Skeletal muscle tissue (tissue), 4 donors: Measurements from ENCODE around the gene HAUS3. TPM values are rescaled to one million over a fixed set of nuclear protein-coding genes. Genes with fewer than 3 reads are reported as not detected.
"Not testable (repeated sequence)": the region's sequence is repeated elsewhere in the genome, so short reads cannot be mapped to it uniquely, and the experiment has no call there.

ENCODE experiments used
- H3K27ac ChIP-seq: one replicate; pipeline ENCODE4 v1.7.0; 2013; ENCODE audit warnings: mild to moderate bottlenecking, low read depth, low read length, inconsistent platforms
- H3K27me3 ChIP-seq, 3 donors: one replicate each; pipeline ENCODE4 v1.7.0; 2013; ENCODE audit warnings: low read length in 3 of 3; ENCODE audit not compliant: control insufficient read depth in 3 of 3, insufficient read depth in 3 of 3
- H3K36me3 ChIP-seq, 3 donors: one replicate each; pipeline ENCODE4 v1.7.0; 2013; ENCODE audit warnings: low read length in 3 of 3; ENCODE audit not compliant: control insufficient read depth in 3 of 3, insufficient read depth in 3 of 3
- H3K4me1 ChIP-seq, 3 donors: one replicate each; pipeline ENCODE4 v1.7.0; 2013; ENCODE audit warnings: low read length in 3 of 3, mild to moderate bottlenecking in 3 of 3; ENCODE audit not compliant: control insufficient read depth in 3 of 3, insufficient read depth in 3 of 3
- H3K4me3 ChIP-seq, 3 donors: one replicate each; pipeline ENCODE4 v1.7.0; 2013; ENCODE audit warnings: low read length in 3 of 3
- H3K9ac ChIP-seq, 3 donors: one replicate each; pipeline ENCODE4 v1.7.0; 2013; ENCODE audit warnings: low read length in 3 of 3, mild to moderate bottlenecking in 3 of 3, moderate library complexity in 2 of 3, low read depth in 1 of 3
- H3K9me3 ChIP-seq, 3 donors: one replicate each; pipeline ENCODE4 v1.7.0; 2013; ENCODE audit warnings: low read length in 3 of 3; ENCODE audit not compliant: control insufficient read depth in 3 of 3
- total RNA-seq: library from RNA; depleted of rRNA; stranded (reverse); fragments of >200 nt; gene quantifications from one replicate; pipeline ENCODE4 v1.2.3, GENCODE V29; 2014
- donor health status: Osteomylitis.

HAUS3 gene
- total RNA-seq, 1 donor from 2014 or later, result 6.8 TPM

DNA sequence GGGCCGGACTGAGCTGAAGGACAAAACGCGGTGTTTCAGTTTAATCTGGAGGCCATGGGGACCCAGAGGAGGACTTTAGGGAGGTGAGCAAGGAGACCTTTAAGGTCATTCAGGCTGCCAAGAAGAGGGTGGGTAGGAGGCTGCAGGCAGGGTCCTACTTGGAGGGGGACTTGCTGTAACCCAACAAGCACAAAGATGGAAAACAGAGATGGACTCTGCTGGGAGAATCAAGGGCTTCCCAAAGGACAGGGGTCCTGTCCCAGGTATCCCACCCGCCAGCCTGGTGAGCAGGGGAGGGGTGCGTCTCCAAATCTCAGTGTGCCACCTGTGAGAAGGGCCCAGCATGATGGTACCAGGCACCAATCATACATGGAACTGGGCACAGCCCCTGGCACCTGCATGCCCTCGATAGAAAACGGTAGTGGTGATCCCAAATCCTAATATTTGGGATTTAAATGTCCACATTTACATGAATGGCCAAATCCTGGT is 3.9 kb upstream of the HAUS3 start:
- H3K4me1 ChIP-seq, result peaks cover 11 to 27% (median 17%) of the 10 kb centered on the region in 3 donors
- peak overlapping the region; percentile 30 for H3K27ac ChIP-seq
- no peaks in the 10 kb centered on the region for H3K27me3 ChIP-seq
- peak overlapping the region in 1 of 3 donors; percentile 16 for H3K9ac ChIP-seq
- H3K36me3 ChIP-seq, result peaks cover 22 to 27% (median 25%) of the 10 kb centered on the region in 3 donors
- no peaks in the 10 kb centered on the region for H3K9me3 ChIP-seq
- H3K4me3 ChIP-seq, result no peak overlapping the region

DNA sequence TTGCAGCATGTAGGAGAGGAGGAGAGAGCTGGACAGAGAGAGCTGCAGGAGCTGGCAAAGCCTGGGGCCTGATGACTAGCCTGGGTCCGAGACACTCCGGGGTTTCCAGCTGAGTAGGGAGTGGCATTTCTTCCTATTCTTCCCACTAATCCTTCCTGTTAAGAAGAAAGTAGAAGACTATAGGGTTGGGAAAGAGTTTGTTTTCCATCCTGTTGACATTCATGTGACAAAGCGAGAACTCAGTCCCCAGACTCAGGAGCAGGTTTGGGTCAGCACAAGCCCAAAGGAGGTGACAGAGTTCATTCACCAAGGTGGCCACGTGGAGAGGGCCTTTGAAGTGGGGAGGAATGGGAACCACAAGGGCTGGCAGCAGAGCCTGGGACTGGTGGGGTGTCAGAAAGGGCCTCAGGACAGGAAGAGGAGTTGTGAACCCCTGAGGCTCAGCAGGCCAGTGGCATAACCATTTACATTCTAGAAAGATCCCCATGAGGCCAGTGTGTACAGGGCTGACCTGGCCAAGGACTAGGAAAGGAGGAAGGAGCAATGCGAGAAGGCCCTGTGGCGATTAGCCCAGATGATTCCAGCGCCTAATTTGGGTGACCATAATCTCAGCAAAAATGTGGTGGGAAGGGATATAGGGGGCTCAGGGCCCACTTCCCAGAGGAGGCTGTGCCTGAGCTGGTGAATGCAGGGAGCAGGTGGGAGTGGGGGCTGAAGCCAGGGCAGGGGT is 3.3 kb upstream of the HAUS3 start:
- peaks cover 16 to 23% (median 19%) of the 10 kb centered on the region in 3 donors for H3K36me3 ChIP-seq
- peaks cover 17 to 29% (median 22%) of the 10 kb centered on the region in 3 donors for H3K4me1 ChIP-seq
- no peaks in the 10 kb centered on the region for H3K9me3 ChIP-seq
- H3K4me3 ChIP-seq, result no peak overlapping the region
- peak overlapping the region in 2 of 3 donors; percentile 16 to 38 for H3K9ac ChIP-seq
- H3K27me3 ChIP-seq, result no peaks in the 10 kb centered on the region
- H3K27ac ChIP-seq, result peak overlapping the region; percentile 30

- no peaks in the 10 kb centered on the region for H3K27me3 ChIP-seq
- peak overlapping the region; percentile 47 for H3K27ac ChIP-seq
- H3K9me3 ChIP-seq, result no peaks in the 10 kb centered on the region
- H3K4me3 ChIP-seq, result no peak overlapping the region
- peaks cover 5 to 14% (median 8%) of the 10 kb centered on the region in 3 donors for H3K36me3 ChIP-seq
- H3K9ac ChIP-seq, result no peak overlapping the region
- H3K4me1 ChIP-seq, result peaks cover 25 to 37% (median 25%) of the 10 kb centered on the region in 3 donors
Observed at GRCh38 chr4:2243681-2244380, 1.9 kb upstream of the HAUS3 start.

- Histone ChIP-seq H3K27me3 (no peaks in the 10 kb centered on the region), H3K4me3 (peak overlapping the region; percentile 87 to 91 (median 91)), H3K4me1 (peaks cover 25 to 38% (median 28%) of the 10 kb centered on the region in 3 donors), H3K27ac (no peak overlapping the region), H3K9me3 (no peaks in the 10 kb centered on the region), H3K9ac (peak overlapping the region; percentile 79 to 93 (median 90)), H3K36me3 (peaks cover 0 to 12% (median 0%) of the 10 kb centered on the region in 3 donors)
Observed at GRCh38 chr4:2241003-2241402, 918 bp downstream of the HAUS3 start.

GRCh38 chr4:2236944-2237666 is 4.8 kb downstream of the HAUS3 start:
- no peak overlapping the region for H3K27ac ChIP-seq
- no peaks in the 10 kb centered on the region for H3K9me3 ChIP-seq
- H3K9ac ChIP-seq, result no peak overlapping the region
- peaks cover 5 to 19% (median 11%) of the 10 kb centered on the region in 3 donors for H3K36me3 ChIP-seq
- peaks cover 13 to 23% (median 18%) of the 10 kb centered on the region in 3 donors for H3K4me1 ChIP-seq
- no peaks in the 10 kb centered on the region for H3K27me3 ChIP-seq
- H3K4me3 ChIP-seq, result no peak overlapping the region

- H3K36me3 ChIP-seq, result peaks cover 5 to 18% (median 10%) of the 10 kb centered on the region in 3 donors
Observed at GRCh38 chr4:2231082-2231481, 10.8 kb downstream of the HAUS3 start.

DNA sequence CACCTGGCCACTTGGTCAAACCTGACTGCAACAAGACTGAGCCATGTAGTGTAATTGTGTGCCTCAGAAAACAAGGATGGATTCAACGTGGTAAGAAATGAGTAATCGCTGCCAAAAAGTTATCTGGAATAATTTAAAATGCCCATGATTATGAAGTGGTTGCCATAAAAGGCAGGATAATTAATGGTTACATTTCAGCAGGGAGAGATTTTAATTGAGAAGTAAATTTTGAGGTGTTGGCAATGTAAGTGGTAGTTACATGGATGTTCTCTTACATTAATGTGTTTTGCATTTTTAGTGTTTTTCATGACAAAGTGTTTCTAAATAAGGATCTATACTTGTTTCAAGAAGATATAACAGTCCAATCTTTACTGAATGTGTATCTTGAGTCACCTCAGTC is 15.7 kb downstream of the HAUS3 start:
- Histone ChIP-seq H3K27ac (no peak overlapping the region), H3K9ac (no peak overlapping the region), H3K9me3 (no peaks in the 10 kb centered on the region), H3K36me3 (peaks cover 0 to 15% (median 10%) of the 10 kb centered on the region in 3 donors), H3K4me1 (peaks cover 0 to 9% (median 6%) of the 10 kb centered on the region in 3 donors), H3K4me3 (no peak overlapping the region), H3K27me3 (no peaks in the 10 kb centered on the region)

More at GRCh38 chr4:2231082-2231481, 10.8 kb downstream of the HAUS3 start:
- Histone ChIP-seq H3K9me3 (no peaks in the 10 kb centered on the region), H3K27me3 (no peaks in the 10 kb centered on the region), H3K27ac (no peak overlapping the region), H3K9ac (no peak overlapping the region), H3K4me3 (no peak overlapping the region), H3K4me1 (no peaks in the 10 kb centered on the region)

- no peak overlapping the region for H3K27ac ChIP-seq
- H3K4me3 ChIP-seq, result no peak overlapping the region
- H3K36me3 ChIP-seq, result peaks cover 0 to 10% (median 9%) of the 10 kb centered on the region in 3 donors
- no peaks in the 10 kb centered on the region for H3K27me3 ChIP-seq
- peaks cover 5 to 16% (median 6%) of the 10 kb centered on the region in 3 donors for H3K4me1 ChIP-seq
- H3K9me3 ChIP-seq, result no peaks in the 10 kb centered on the region
- H3K9ac ChIP-seq, result no peak overlapping the region
Observed at GRCh38 chr4:2222838-2223237, 19.1 kb downstream of the HAUS3 start.

DNA sequence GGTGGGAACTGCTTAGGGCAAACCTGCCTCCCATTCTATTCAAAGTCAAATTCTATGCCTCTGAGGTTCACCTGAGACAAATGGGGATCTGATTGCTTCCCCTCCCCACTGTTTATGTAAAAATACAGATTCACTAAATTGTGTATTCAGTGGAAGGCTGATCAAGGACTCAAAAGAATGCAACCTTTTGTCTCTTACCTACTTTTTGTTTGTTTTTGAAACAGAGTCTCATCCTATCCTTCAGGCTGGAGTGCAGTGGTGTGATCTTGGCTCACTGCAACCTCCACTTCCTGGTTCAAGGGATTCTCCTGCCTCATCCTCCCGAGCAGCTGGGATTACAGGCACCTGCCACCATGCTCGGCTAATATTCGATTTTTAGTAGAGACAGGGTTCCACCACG is 20.5 kb downstream of the HAUS3 start:
- not testable (repeated sequence) for H3K27me3 ChIP-seq, H3K9me3 ChIP-seq, H3K27ac ChIP-seq, H3K9ac ChIP-seq, H3K36me3 ChIP-seq, H3K4me3 ChIP-seq
- H3K4me1 ChIP-seq, result peaks cover 5 to 16% (median 6%) of the 10 kb centered on the region in 3 donors
